K562 treated with DMSO at 1 percent for 24 hours (cell line): ENCODE results near the gene YWHAE. TPM values are rescaled to one million over a fixed set of nuclear protein-coding genes. Genes with fewer than 3 reads are reported as not detected.

Experiments used
- total RNA-seq: library from RNA; unstranded; fragments of 300-600 nt; gene quantifications from 2 replicates; pipeline ENCODE4 v1.2.3, GENCODE V29; 2022; ENCODE audit warnings: low read depth; ENCODE audit not compliant: insufficient read depth

Gene YWHAE
- total RNA-seq, result 184 and 200 TPM in 2 replicates

GRCh38 chr17:1399679-1400512 lies at the start of gene YWHAE:
TSS of gene YWHAE (minus strand) at chr17:1400222. CDS start at chr17:1400110, 112 bp downstream.

Other genes with a start within 250 kb of the YWHAE start
- 3.6 and 5.0 TPM in 2 replicates for gene ABR, start 220.2 kb downstream of the YWHAE start, total RNA-seq
- gene BHLHA9, start 129.8 kb downstream of the YWHAE start, total RNA-seq, result not detected in 2 replicates
- gene TRARG1, start 120.6 kb downstream of the YWHAE start, total RNA-seq, result not detected in 2 replicates
- 21.3 and 22.3 TPM in 2 replicates for gene CRK, start 56.0 kb upstream of the YWHAE start, total RNA-seq
- gene MYO1C, start 92.5 kb upstream of the YWHAE start, total RNA-seq, result 37.1 and 37.2 TPM in 2 replicates
- gene INPP5K, start 116.4 kb upstream of the YWHAE start, total RNA-seq, result 32.6 and 39.9 TPM in 2 replicates
- gene PITPNA, start 162.6 kb upstream of the YWHAE start, total RNA-seq, result 30.3 and 33.5 TPM in 2 replicates
- gene SLC43A2, start 228.6 kb upstream of the YWHAE start, total RNA-seq, result 4.7 and 5.0 TPM in 2 replicates
- 3.0 and 3.7 TPM in 2 replicates for gene SCARF1, start 245.5 kb upstream of the YWHAE start, total RNA-seq
- 46.3 and 48.7 TPM in 2 replicates for gene RILP, start 249.6 kb upstream of the YWHAE start, total RNA-seq